NB4 (cell line): ENCODE measurements around the gene SPAG17.

Source experiments
- MAX ChIP-seq: IDR thresholded peaks from 2 replicates; pipeline ENCODE4 v1.6.1; 2011; ENCODE audit warnings: low read depth, low read length
- MYC ChIP-seq: IDR thresholded peaks from 2 replicates; pipeline ENCODE4 v1.6.1; 2011; ENCODE audit warnings: low read depth, low read length
- POLR2A ChIP-seq: IDR thresholded peaks from 2 replicates; pipeline ENCODE4 v1.6.1; 2011; ENCODE audit warnings: mild to moderate bottlenecking; ENCODE audit not compliant: insufficient read length; ENCODE audit errors: extremely low read depth
- TF ChIP-seq, protein P1 (sequence below): IDR thresholded peaks from one replicate; pipeline ENCODE4 v1.5.1; 2012; ENCODE audit warnings: low read depth, low read length

- TF ChIP-seq, protein P1, sequence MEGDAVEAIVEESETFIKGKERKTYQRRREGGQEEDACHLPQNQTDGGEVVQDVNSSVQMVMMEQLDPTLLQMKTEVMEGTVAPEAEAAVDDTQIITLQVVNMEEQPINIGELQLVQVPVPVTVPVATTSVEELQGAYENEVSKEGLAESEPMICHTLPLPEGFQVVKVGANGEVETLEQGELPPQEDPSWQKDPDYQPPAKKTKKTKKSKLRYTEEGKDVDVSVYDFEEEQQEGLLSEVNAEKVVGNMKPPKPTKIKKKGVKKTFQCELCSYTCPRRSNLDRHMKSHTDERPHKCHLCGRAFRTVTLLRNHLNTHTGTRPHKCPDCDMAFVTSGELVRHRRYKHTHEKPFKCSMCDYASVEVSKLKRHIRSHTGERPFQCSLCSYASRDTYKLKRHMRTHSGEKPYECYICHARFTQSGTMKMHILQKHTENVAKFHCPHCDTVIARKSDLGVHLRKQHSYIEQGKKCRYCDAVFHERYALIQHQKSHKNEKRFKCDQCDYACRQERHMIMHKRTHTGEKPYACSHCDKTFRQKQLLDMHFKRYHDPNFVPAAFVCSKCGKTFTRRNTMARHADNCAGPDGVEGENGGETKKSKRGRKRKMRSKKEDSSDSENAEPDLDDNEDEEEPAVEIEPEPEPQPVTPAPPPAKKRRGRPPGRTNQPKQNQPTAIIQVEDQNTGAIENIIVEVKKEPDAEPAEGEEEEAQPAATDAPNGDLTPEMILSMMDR: no peak
- TF ChIP-seq POLR2A (no peak), MAX (no peak), MYC (no peak)
These were observed at the start of gene SPAG17 for GRCh38 chr1:118185084-118185832.
